ENCODE data around the gene KCNJ14.
"Not testable (repeated sequence)": the region's sequence is repeated elsewhere in the genome, so short reads cannot be mapped to it uniquely, and the experiment has no call there.

Gene KCNJ14

DNA sequence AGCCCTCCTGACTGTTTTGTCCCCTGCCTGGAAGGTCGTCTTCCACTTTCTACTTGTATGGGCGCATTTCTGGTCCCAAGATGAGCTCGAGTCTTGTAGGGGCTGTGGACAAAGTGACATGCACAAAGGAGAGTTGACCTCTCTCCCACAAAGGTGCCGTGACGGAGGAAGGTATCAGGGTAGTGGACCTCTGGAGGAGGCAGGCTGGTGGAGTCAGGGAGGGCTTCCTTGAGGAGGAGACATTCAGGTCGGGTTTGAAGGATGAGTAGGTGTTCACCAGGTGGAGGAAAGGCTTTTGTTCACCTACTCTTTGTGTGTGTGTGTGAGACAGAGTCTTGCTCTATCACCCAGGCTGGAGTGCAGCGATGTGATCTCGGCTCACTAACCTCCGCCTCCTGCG, 15.5 kb downstream of the KCNJ14 start:
- no peak for DNase-seq (ENCODE audit: low read depth, low spot score)

DNA sequence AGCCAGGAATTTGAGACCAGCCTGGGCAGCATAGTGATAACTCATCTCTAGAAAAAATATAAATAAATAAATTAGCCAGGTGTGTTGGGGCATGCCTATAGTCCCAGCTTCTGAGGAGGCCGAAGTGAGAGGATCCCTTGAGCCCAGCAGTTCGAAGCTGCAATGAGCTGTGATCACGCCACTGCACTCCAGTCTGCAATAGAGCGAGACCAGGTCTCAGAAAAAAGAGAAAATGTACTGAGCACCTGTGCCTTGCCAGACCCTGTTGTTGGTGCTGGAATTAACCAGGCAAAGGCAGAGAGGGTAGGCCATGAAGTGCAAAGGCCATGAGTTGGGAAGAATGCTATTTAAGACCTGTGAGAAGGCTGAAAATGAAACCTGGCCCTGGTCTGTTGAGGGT, 16.5 kb downstream of the KCNJ14 start:
- DNase-seq (ENCODE audit: low read depth, low spot score): no peak

GRCh38 chr19:48473161-48473966, 18.0 kb downstream of the KCNJ14 start:
- no peak for DNase-seq (ENCODE audit: low read depth, low spot score)

DNA sequence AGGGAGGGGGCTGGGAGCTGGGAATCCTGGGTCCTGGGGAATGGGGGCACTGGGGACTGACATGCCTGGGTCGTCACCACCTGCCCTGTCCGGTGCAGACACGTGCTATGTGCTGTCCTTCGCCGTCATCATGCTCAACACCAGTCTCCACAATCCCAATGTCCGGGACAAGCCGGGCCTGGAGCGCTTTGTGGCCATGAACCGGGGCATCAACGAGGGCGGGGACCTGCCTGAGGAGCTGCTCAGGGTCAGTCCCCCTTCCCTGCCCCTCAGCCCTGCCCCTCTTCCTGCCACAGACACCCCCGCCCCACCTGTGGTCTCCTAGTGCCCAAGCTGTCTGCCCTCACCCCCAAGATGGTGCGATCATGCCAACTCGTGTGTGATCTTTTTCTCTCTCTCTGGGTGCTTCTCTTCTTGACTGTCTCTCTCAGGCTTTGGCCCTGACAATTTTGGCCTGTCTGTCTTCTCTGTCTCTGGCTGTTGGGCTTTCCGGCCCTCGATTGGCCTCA, 18.8 kb downstream of the KCNJ14 start:
- no peak for DNase-seq (ENCODE audit: low read depth, low spot score)

GRCh38 chr19:48475369-48476068, 20.1 kb downstream of the KCNJ14 start:
- DNase-seq (ENCODE audit: low read depth, low spot score): no peak

- DNase-seq (ENCODE audit: low read depth, low spot score): no peak
Observed at GRCh38 chr19:48476176-48476575, 20.8 kb downstream of the KCNJ14 start.

GRCh38 chr19:48477067-48477685, 21.8 kb downstream of the KCNJ14 start:
- DNase-seq (ENCODE audit: low read depth, low spot score): no peak

DNA sequence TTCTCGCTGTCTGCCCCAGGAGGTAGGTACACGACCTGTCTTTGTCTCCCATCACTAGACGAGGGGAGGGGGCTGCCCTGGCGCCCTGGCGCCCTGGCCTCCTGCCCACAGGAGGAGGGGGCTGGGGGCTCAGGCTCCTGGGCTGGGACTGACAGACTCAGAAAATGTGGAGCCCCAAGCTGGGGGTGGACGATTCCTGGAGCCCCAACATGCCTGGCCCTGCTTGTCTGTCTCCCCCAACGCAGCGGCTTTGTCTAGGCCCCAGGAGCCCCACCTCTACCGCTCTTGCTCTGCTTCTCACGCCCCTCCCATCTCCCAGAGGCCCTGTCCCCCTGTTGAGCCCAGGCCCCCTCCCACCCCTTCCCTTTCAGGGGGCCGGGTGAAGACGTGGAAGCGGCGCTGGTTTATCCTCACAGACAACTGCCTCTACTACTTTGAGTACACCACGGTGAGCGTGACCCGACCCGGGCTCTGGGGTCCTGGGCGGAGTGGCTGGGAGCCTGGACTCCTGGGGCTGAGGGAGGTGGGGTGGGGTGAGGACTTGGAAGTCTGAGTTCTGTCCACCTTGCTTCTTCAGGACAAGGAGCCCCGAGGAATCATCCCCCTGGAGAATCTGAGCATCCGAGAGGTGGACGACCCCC, 22.4 kb downstream of the KCNJ14 start:
- DNase-seq (ENCODE audit: low read depth, low spot score): no peak

DNA sequence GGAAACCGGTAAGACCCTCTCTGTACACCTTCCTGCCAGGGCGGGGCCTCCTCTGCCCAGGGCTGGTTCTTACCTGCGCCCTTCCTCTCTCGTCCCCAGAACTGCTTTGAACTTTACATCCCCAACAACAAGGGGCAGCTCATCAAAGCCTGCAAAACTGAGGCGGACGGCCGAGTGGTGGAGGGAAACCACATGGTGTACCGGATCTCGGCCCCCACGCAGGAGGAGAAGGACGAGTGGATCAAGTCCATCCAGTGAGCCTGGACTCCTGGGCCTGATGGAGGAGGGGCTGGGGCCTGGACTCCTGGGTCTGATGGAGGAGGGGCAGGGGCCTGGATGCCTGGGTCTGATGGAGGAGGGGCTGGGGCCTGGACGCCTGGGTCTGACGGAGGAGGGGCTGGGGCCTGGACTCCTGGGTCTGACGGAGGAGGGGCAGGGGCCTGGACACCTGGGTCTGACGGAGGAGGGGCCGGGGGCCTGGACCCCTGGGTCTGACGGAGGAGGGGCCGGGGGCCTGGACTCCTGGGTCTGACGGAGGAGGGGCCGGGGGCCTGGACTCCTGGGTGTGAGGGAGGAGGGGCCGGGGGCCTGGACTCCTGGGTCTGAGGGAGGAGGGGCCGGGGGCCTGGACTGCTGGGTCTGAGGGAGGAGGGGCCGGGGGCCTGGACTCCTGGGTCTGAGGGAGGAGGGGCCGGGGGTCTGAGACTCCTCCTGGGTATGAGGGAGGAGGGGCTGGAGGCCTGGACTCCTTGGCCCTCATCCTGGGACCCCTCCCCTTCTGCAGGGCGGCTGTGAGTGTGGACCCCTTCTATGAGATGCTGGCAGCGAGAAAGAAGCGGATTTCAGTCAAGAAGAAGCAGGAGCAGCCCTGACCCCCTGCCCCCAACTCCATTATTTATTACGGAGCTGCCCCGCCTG, 23.2 kb downstream of the KCNJ14 start:
- DNase-seq (ENCODE audit: low read depth, low spot score): no peak

- no peak for DNase-seq (ENCODE audit: low read depth, low spot score)
Observed at GRCh38 chr19:48479686-48480085, 24.3 kb downstream of the KCNJ14 start.

- no peak for DNase-seq (ENCODE audit: low read depth, low spot score)
Observed at GRCh38 chr19:48480183-48480557, 24.8 kb downstream of the KCNJ14 start.

DNA sequence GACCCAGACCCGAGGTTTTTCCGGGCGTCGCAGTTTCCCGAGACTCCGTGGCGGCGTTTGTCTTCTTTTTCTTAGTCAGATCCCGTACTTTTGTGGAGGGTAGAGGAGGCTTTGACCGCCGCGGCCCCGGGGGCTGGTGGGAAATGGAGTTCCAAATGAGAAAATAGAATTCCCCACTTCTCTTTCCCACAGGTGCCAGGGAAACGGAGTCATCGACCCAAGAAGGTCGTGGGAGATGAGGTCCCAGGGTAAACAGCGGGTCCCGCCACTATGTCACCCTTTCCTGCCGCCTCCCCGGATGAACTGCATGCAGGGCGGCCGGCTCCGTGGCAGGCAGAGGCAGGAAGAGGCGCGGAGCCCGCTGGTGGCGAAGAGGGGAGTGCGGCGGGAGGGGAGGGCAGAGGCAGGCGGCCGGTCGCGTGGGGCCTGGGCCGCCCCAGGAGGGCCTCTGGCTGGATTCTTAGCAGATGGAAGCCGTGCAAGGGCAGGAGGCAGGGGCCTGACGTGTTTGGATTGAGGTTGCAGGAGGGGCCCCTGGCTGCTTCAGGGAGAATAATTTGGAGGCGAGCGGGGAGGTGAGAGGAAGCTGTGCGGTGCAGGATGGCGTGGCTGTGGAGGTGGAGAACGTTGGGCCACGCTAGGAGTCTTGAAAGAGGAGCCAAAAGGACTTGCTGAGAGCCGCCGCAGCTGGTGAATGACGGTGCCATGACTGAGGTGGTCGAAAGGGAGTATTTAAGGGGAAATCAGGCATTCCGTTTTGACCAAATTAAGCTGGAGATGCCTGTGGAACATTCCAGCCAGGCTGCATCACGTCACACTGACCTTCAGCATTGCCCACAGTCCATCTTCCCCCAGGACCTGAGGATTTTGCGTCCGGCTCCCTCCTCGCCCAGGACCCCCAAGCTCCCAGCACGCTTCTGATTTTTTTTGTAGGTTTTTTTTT, 25.5 kb downstream of the KCNJ14 start:
- DNase-seq (ENCODE audit: low read depth, low spot score): no peak

GRCh38 chr19:48481846-48482639, 26.7 kb downstream of the KCNJ14 start:
- no peak for DNase-seq (ENCODE audit: low read depth, low spot score)

GRCh38 chr19:48483301-48483700, 27.9 kb downstream of the KCNJ14 start:
- no peak for DNase-seq (ENCODE audit: low read depth, low spot score)

DNA sequence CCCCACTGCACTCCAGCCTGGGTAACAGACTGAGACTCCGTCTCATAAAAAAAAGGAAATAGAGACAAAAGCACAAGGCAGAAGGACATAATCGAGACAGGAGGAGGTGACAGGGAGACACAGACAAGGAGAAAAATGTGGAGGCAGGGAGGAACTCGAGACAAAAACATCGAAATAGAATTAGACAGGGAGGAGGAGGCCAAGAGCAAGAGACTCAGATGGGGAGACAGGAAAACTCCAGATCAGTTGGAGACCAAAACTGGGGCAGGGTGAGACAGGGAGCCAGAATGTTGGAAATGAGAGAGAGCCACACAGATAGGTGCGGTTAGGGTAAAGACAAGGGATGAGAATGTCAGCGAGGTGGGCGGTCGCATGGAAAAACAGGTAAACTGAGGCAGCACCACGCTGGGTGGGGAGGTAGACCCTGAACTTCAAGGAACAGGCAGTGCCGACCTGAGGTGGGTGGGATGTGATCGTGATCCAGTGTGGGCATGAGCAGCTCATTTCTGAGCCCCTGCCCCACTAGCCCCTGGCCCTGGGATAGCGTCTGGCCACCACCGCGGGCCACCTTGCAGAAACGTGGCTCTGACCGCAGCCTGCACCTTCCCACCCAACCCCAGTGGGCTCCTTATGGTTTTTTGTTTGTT, 29.0 kb downstream of the KCNJ14 start:
- no peak for DNase-seq (ENCODE audit: low read depth, low spot score)

GRCh38 chr19:48484931-48485612, 29.7 kb downstream of the KCNJ14 start:
- DNase-seq (ENCODE audit: low read depth, low spot score): no peak

- not testable (repeated sequence) for DNase-seq (ENCODE audit: low read depth, low spot score)
Observed at GRCh38 chr19:48486706-48487105, 31.3 kb downstream of the KCNJ14 start.

GRCh38 chr19:48487544-48487943, 32.2 kb downstream of the KCNJ14 start:
- no peak for DNase-seq (ENCODE audit: low read depth, low spot score)
